ENCODE results near the gene PI4KA.
"Not testable (repeated sequence)": the region's sequence is repeated elsewhere in the genome, so short reads cannot be mapped to it uniquely, and the experiment has no call there.

Gene PI4KA

GRCh38 chr22:20672732-20673131, 185.9 kb downstream of the PI4KA start:
- no peaks in the 10 kb centered on the region for H3K4me1 Mint-ChIP-seq (ENCODE audit: low read depth)
- no peaks in the 10 kb centered on the region for H3K9me3 Mint-ChIP-seq
- peaks cover 61% of the 10 kb centered on the region for H3K27me3 Mint-ChIP-seq (ENCODE audit: low read depth)
- no peak overlapping the region for H3K27ac Mint-ChIP-seq
- no peaks in the 10 kb centered on the region for H3K36me3 Mint-ChIP-seq (ENCODE audit: low read depth)
- no peak overlapping the region for H3K4me3 Mint-ChIP-seq

DNA sequence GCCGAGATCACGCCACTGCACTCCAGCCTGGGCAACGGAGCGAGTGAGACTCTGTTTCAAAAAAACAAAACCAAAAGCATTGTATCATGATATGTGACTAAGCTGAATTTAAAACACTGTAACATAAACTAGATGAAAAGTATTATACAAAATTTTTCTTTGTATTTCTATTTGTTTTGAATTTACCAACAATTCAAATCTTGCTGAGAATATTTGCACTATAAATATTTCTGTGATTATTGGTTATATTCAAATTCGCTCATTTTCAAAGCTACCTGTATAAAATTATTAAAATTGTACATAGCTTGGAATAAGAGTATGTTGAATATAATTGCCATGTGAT, 186.6 kb downstream of the PI4KA start:
- Mint-ChIP-seq H3K27me3 (ENCODE audit: low read depth) (peaks cover 54% of the 10 kb centered on the region), H3K4me1 (ENCODE audit: low read depth) (no peaks in the 10 kb centered on the region), H3K36me3 (ENCODE audit: low read depth) (no peaks in the 10 kb centered on the region), H3K27ac (no peak overlapping the region), H3K4me3 (no peak overlapping the region), H3K9me3 (no peaks in the 10 kb centered on the region)

- H3K36me3 Mint-ChIP-seq (ENCODE audit: low read depth), result no peaks in the 10 kb centered on the region
- no peak overlapping the region for H3K4me3 Mint-ChIP-seq
- H3K27me3 Mint-ChIP-seq (ENCODE audit: low read depth), result peaks cover 50% of the 10 kb centered on the region
- no peaks in the 10 kb centered on the region for H3K9me3 Mint-ChIP-seq
- H3K4me1 Mint-ChIP-seq (ENCODE audit: low read depth), result no peaks in the 10 kb centered on the region
- H3K27ac Mint-ChIP-seq, result no peak overlapping the region
Observed at GRCh38 chr22:20671409-20672081, 187.1 kb downstream of the PI4KA start.

- H3K9me3 Mint-ChIP-seq; H3K4me3 Mint-ChIP-seq; H3K4me1 Mint-ChIP-seq (ENCODE audit: low read depth); H3K27ac Mint-ChIP-seq; H3K36me3 Mint-ChIP-seq (ENCODE audit: low read depth): not testable (repeated sequence)
- peaks cover 45% of the 10 kb centered on the region for H3K27me3 Mint-ChIP-seq (ENCODE audit: low read depth)
Observed at GRCh38 chr22:20670457-20671261, 188.0 kb downstream of the PI4KA start.

DNA sequence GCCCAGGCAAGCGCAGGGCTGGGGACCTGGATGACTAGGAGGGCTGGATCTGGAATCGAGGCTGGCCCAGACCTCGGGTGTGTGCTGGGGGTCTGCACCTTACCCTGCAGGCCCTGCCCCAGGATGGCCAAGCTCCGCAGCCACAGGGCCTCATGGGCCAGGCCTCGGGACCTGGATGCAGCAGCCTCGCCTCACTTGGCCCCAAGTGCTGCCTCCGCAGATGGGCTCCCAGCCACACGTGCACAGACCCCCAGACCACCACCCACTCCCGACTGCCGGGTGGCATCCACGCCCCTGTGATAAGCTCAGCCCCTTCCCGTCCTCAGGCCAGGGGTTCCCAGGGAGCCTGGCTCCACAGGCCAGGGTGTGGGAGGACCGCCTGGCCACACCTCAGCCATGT, 188.7 kb downstream of the PI4KA start:
- H3K36me3 Mint-ChIP-seq (ENCODE audit: low read depth); H3K9me3 Mint-ChIP-seq; H3K4me3 Mint-ChIP-seq; H3K4me1 Mint-ChIP-seq (ENCODE audit: low read depth); H3K27ac Mint-ChIP-seq: not testable (repeated sequence)
- H3K27me3 Mint-ChIP-seq (ENCODE audit: low read depth), result peaks cover 37% of the 10 kb centered on the region

GRCh38 chr22:20669471-20669870, 189.1 kb downstream of the PI4KA start:
- not testable (repeated sequence) for H3K9me3 Mint-ChIP-seq; H3K36me3 Mint-ChIP-seq (ENCODE audit: low read depth); H3K4me1 Mint-ChIP-seq (ENCODE audit: low read depth); H3K27ac Mint-ChIP-seq; H3K4me3 Mint-ChIP-seq
- H3K27me3 Mint-ChIP-seq (ENCODE audit: low read depth), result peaks cover 40% of the 10 kb centered on the region

DNA sequence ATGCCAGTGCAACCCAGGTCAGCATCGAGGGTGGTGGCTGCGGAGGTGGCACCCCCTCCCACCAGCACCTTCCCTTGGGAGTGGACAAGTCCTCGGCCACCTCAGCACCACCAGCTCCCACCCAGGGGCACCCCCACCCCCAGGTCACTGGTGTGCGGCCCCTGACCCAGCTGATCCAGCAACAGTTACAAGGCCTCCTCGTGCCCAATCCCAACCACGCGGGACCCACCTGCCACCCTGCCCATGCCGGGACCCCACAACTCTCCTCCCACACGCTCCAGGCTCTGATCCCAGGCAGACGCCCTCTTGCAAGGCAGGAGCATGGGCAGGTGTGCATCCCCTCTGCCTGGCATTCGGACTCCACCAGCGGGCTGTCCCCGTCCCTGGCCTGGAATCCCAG, 189.8 kb downstream of the PI4KA start:
- not testable (repeated sequence) for H3K9me3 Mint-ChIP-seq; H3K4me1 Mint-ChIP-seq (ENCODE audit: low read depth); H3K36me3 Mint-ChIP-seq (ENCODE audit: low read depth); H3K4me3 Mint-ChIP-seq; H3K27ac Mint-ChIP-seq
- H3K27me3 Mint-ChIP-seq (ENCODE audit: low read depth), result peaks cover 34% of the 10 kb centered on the region

- not testable (repeated sequence) for H3K36me3 Mint-ChIP-seq (ENCODE audit: low read depth); H3K9me3 Mint-ChIP-seq; H3K27ac Mint-ChIP-seq; H3K4me1 Mint-ChIP-seq (ENCODE audit: low read depth); H3K4me3 Mint-ChIP-seq
- peaks cover 29% of the 10 kb centered on the region for H3K27me3 Mint-ChIP-seq (ENCODE audit: low read depth)
Observed at GRCh38 chr22:20668226-20668625, 190.4 kb downstream of the PI4KA start.

DNA sequence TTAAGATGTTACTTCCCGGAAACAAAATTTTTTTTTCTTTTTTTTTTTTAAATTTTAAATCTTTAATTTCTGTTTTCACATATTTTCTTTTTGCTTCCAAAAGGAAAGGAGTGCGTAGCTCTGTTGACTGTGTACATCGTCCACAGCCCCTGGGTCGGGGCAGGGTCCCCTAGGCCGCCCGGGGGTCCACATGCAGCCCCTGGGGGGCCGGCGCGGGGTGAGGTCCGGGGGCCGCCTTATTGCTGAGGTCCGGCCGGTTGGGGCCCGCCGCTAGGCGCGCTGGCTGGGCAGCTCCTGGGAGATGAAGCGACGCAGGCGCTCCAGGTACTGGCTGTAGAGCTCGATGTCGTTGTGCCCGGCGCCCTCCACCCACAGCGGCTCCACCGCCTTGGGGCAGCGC, 191.1 kb downstream of the PI4KA start:
- not testable (repeated sequence) for H3K9me3 Mint-ChIP-seq; H3K36me3 Mint-ChIP-seq (ENCODE audit: low read depth); H3K4me3 Mint-ChIP-seq; H3K27ac Mint-ChIP-seq; H3K4me1 Mint-ChIP-seq (ENCODE audit: low read depth)
- peaks cover 29% of the 10 kb centered on the region for H3K27me3 Mint-ChIP-seq (ENCODE audit: low read depth)

- Mint-ChIP-seq H3K27ac (no peak overlapping the region), H3K4me1 (ENCODE audit: low read depth) (no peaks in the 10 kb centered on the region), H3K27me3 (ENCODE audit: low read depth) (peaks cover 26% of the 10 kb centered on the region), H3K4me3 (no peak overlapping the region), H3K9me3 (peaks cover 7% of the 10 kb centered on the region), H3K36me3 (ENCODE audit: low read depth) (no peaks in the 10 kb centered on the region)
Observed at GRCh38 chr22:20666560-20666959, 192.1 kb downstream of the PI4KA start.

- no peak overlapping the region for H3K4me3 Mint-ChIP-seq
- peaks cover 7% of the 10 kb centered on the region for H3K9me3 Mint-ChIP-seq
- H3K27ac Mint-ChIP-seq, result no peak overlapping the region
- H3K4me1 Mint-ChIP-seq (ENCODE audit: low read depth), result no peaks in the 10 kb centered on the region
- H3K36me3 Mint-ChIP-seq (ENCODE audit: low read depth), result no peaks in the 10 kb centered on the region
- H3K27me3 Mint-ChIP-seq (ENCODE audit: low read depth), result peaks cover 37% of the 10 kb centered on the region
Observed at GRCh38 chr22:20664594-20664959, 194.0 kb downstream of the PI4KA start.

DNA sequence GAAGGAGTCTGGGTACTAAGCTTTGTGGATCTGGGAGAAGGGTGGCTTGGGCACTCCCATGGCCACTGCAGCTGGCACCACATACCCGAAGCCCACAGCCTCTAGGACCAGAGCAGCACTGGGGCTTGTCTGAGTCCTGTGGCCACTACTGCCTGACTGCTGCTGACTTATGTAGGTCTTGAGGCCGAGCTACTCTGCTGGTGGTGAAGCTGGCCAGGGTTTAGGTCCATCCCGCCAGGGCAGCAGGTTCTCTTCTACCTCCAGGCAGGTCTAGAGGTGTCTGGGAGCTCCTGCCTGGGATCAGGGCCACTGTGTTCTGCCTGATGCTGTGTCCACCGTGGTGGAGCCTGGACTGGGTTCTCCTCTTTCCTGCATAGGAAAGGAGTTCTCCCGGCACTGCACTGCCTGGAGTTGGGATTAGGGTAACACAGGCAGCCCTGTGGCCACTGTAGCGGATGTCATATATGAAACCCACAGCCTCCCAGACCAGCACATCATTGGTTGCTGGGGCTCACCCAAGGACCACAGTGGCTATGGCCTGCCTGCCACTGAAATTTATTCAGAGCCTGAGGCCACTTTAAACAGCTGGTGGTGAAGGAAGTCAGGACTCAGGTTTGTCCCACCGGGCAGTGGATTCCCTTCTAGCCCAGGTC, 194.5 kb downstream of the PI4KA start:
- H3K4me1 Mint-ChIP-seq (ENCODE audit: low read depth), result no peaks in the 10 kb centered on the region

GRCh38 chr22:20663137-20663828, 195.3 kb downstream of the PI4KA start:
- H3K4me1 Mint-ChIP-seq (ENCODE audit: low read depth), result no peaks in the 10 kb centered on the region
- no peak overlapping the region for H3K4me3 Mint-ChIP-seq
- H3K27ac Mint-ChIP-seq, result no peak overlapping the region
- H3K36me3 Mint-ChIP-seq (ENCODE audit: low read depth), result no peaks in the 10 kb centered on the region
- peaks cover 7% of the 10 kb centered on the region for H3K9me3 Mint-ChIP-seq
- peaks cover 50% of the 10 kb centered on the region for H3K27me3 Mint-ChIP-seq (ENCODE audit: low read depth)

More for the DNA sequence above, 194.5 kb downstream of the PI4KA start:
- H3K36me3 Mint-ChIP-seq (ENCODE audit: low read depth), result no peaks in the 10 kb centered on the region
- H3K27ac Mint-ChIP-seq, result no peak overlapping the region
- peaks cover 7% of the 10 kb centered on the region for H3K9me3 Mint-ChIP-seq
- H3K27me3 Mint-ChIP-seq (ENCODE audit: low read depth), result peaks cover 42% of the 10 kb centered on the region
- H3K4me3 Mint-ChIP-seq, result no peak overlapping the region

- H3K9me3 Mint-ChIP-seq; H3K4me1 Mint-ChIP-seq (ENCODE audit: low read depth); H3K27ac Mint-ChIP-seq; H3K36me3 Mint-ChIP-seq (ENCODE audit: low read depth); H3K4me3 Mint-ChIP-seq: not testable (repeated sequence)
- peaks cover 52% of the 10 kb centered on the region for H3K27me3 Mint-ChIP-seq (ENCODE audit: low read depth)
Observed at GRCh38 chr22:20662524-20663036, 196.0 kb downstream of the PI4KA start.

Data from T-helper 1 cell treated with Interleukin-12 subunit alpha and Interleukin-12 subunit beta and Interleukin-4 antibody, amounts not matched to agents 30 μg/mL and 1 μg/mL, for 36 hours (primary cell).